Posterior vena cava (tissue), 2 donors: ENCODE results near the gene SMG9. TPM values are rescaled to one million over a fixed set of nuclear protein-coding genes. Genes with fewer than 3 reads are reported as not detected.
A peak's percentile ranks its signal among the peaks of the same experiment; 100 is the strongest.
"Not testable (repeated sequence)": the region's sequence is repeated elsewhere in the genome, so short reads cannot be mapped to it uniquely, and the experiment has no call there.

Experiments used
- DNase-seq: peaks from one replicate; pipeline ENCODE4 v3.0.0-alpha.2; 2020; ENCODE audit warnings: low spot score
- intact Hi-C, 2 donors: fragments of 100-400 bp; cut with DNase I; formaldehyde crosslinking; loops; one replicate each; pipeline versions ENCODE4 v1.14.1 to v1.14.2; 2022 to 2023
- total RNA-seq, 2 donors: library from RNA; stranded (reverse); fragmentation: NEBNext Ultra II Directional; extraction: Animal tissue kit (Norgen Biotek cat#: 25700); gene quantifications; one replicate each; pipeline ENCODE4 v1.2.1, GENCODE V29; 2021
- donor health status: DM: yes; HTN: yes; CAD: no.
- donor health status: DM: yes; HTN: yes; CAD: no.

Gene SMG9
- total RNA-seq, 2 donors from 2014 or later: 35.3 to 40.4 TPM

GRCh38 chr19:43705729-43706128 lies 49.0 kb downstream of the SMG9 start:
- DNase-seq: no peak
- intact Hi-C loops: no loop called here

- intact Hi-C loops: no loop called here
- no peak for DNase-seq
Measured at GRCh38 chr19:43704002-43704705, 50.6 kb downstream of the SMG9 start.

GRCh38 chr19:43700395-43701000 lies 54.3 kb downstream of the SMG9 start:
- DNase-seq: peak; percentile 88
- intact Hi-C loops: no loop called here

- intact Hi-C loops: no loop called here
- peak; percentile 83 for DNase-seq
Measured at GRCh38 chr19:43699506-43700394, 55.0 kb downstream of the SMG9 start.

GRCh38 chr19:43697295-43697694 lies 57.5 kb downstream of the SMG9 start:
- DNase-seq: no peak
- intact Hi-C loops: no loop called here

- DNase-seq: no peak
- intact Hi-C loops: no loop called here
Measured at GRCh38 chr19:43695985-43696704, 58.6 kb downstream of the SMG9 start.

GRCh38 chr19:43694553-43694952 lies 60.2 kb downstream of the SMG9 start:
- intact Hi-C loops: no loop called here
- no peak for DNase-seq

GRCh38 chr19:43692877-43693276 lies 61.9 kb downstream of the SMG9 start:
- intact Hi-C loops: no loop called here
- no peak for DNase-seq

GRCh38 chr19:43692385-43692784 lies 62.4 kb downstream of the SMG9 start:
- no peak for DNase-seq
- intact Hi-C loops: no loop called here

GRCh38 chr19:43691755-43692154 lies 63.0 kb downstream of the SMG9 start:
- intact Hi-C loops: no loop called here
- DNase-seq: no peak

- intact Hi-C loops: no loop called here
- no peak for DNase-seq
Measured at GRCh38 chr19:43690890-43691289, 63.9 kb downstream of the SMG9 start.

- intact Hi-C loops: no loop called here
- no peak for DNase-seq
Measured at GRCh38 chr19:43690444-43690843, 64.3 kb downstream of the SMG9 start.

GRCh38 chr19:43688059-43688701 lies 66.6 kb downstream of the SMG9 start:
- DNase-seq: no peak
- intact Hi-C loops: no loop called here

- intact Hi-C loops: no loop called here
- no peak for DNase-seq
Measured at GRCh38 chr19:43687660-43687997, 67.1 kb downstream of the SMG9 start.

GRCh38 chr19:43684326-43684725 lies 70.4 kb downstream of the SMG9 start:
- no peak for DNase-seq
- intact Hi-C loops: no loop called here

- intact Hi-C loops: no loop called here
- DNase-seq: no peak
Measured at GRCh38 chr19:43683905-43684304, 70.9 kb downstream of the SMG9 start.

GRCh38 chr19:43682824-43683661 lies 71.7 kb downstream of the SMG9 start:
- intact Hi-C loops: no loop called here
- no peak for DNase-seq

- intact Hi-C loops, DNase-seq: not testable (repeated sequence)
Measured at GRCh38 chr19:43682269-43682668, 72.5 kb downstream of the SMG9 start.
